ENCODE data around the gene USP34. TPM values are rescaled to one million over a fixed set of nuclear protein-coding genes. Genes with fewer than 3 reads are reported as not detected.

Gene USP34
- total and polyA plus RNA-seq, 2 of the 8 experiments (the other 6 are each of a cell fraction or from before 2014, with no cell fraction given): 56.7 to 91.7 TPM

DNA sequence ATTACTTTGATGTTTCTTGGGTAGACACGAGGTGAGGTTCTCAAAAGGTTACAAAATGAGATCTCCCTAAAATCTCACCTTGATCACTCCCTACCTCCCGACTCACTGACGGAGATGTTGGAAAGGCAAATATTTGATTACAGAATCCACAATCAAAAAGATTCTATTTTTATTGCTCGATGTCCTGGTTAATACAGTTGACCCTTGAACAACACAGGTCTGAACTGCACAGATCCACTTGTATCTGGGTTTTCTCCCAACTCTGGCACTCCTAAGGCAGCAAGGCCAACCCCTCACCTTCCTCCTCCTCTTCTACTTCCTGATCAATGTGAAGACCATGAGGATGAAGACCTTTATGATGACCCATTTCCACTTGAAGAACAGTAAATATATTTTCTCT lies 183.6 kb downstream of the USP34 start:
- Histone ChIP-seq H3K36me3 (ENCODE audit: control insufficient read depth in 2 of 4, insufficient read depth in 4 of 4, low read length in 3 of 4) (peaks cover 0 to 21% (median 2%) of the 10 kb centered on the region in 4 experiments; a peak in 2 of 8 replicates), H3K14ac (ENCODE audit: insufficient read length) (no peak overlapping the region), H3K23ac (ENCODE audit: insufficient read length) (no peak overlapping the region), H3K27me3 (replicated peaks in 1 of 4; ENCODE audit: control insufficient read depth in 3 of 4, extremely low read depth in 1 of 4, insufficient read depth in 3 of 4, low read length in 3 of 4) (peaks cover 0 to 1% (median 0%) of the 10 kb centered on the region in 4 experiments; a peak in 1 of 7 replicates), H3K79me1 (ENCODE audit: low read depth, low read length) (no peaks in the 10 kb centered on the region), H2AFZ (ENCODE audit: low read length) (no peak overlapping the region), H4K8ac (ENCODE audit: extremely low read depth, insufficient read depth, low read length) (no peak overlapping the region), H3K4me3 (ENCODE audit: extremely low read depth in 1 of 4, insufficient read depth in 2 of 4, low read depth in 3 of 4, low read length in 4 of 4) (no peak overlapping the region), H2AK5ac (ENCODE audit: low read depth, low read length) (no peak overlapping the region), H4K91ac (replicated peaks; ENCODE audit: insufficient read length, low read length) (no peak overlapping the region), H3K9me3 (ENCODE audit: insufficient read depth in 2 of 2, low read depth in 1 of 2, low read length in 1 of 2) (no peaks in the 10 kb centered on the region), H2BK120ac (replicated peaks; ENCODE audit: low read depth, low read length) (no peak overlapping the region), H3K23me2 (ENCODE audit: low read depth, low read length) (no peaks in the 10 kb centered on the region), H3K79me2 (ENCODE audit: control insufficient read depth in 1 of 2, insufficient read depth in 2 of 2, low read length in 2 of 2) (no peaks in the 10 kb centered on the region), H2BK15ac (ENCODE audit: low read length) (no peak overlapping the region), H4K20me1 (replicated peaks in 1 of 2; ENCODE audit: control insufficient read depth in 1 of 2, insufficient read depth in 2 of 2, low read length in 2 of 2) (no peaks in the 10 kb centered on the region), H3K4me1 (replicated peaks in 1 of 4; ENCODE audit: control insufficient read depth in 3 of 4, insufficient read depth in 4 of 4, low read length in 3 of 4) (no peaks in the 10 kb centered on the region), H2BK20ac (ENCODE audit: low read length) (no peak overlapping the region), H3K4me2 (ENCODE audit: insufficient read depth in 1 of 2, low read depth in 2 of 2, low read length in 2 of 2) (no peak overlapping the region), H3K56ac (replicated peaks; ENCODE audit: insufficient read length, low read depth, low read length) (no peak overlapping the region), H2BK5ac (ENCODE audit: low read depth, low read length) (no peak overlapping the region), H2BK12ac (ENCODE audit: low read depth, low read length) (no peak overlapping the region), H3K27ac (ENCODE audit: low read depth, low read length) (no peak overlapping the region), H3K4ac (replicated peaks; ENCODE audit: insufficient read length, low read depth, low read length) (no peak overlapping the region), H4K5ac (ENCODE audit: insufficient read length, low read depth, low read length) (no peak overlapping the region), H3K18ac (ENCODE audit: extremely low read depth, low read length) (no peak overlapping the region), H3K9ac (replicated peaks in 1 of 4; ENCODE audit: extremely low read depth in 1 of 4, low read depth in 3 of 4, low read length in 3 of 4) (no peak overlapping the region)
- TF ChIP-seq TBP (IDR thresholded peaks at IDR 0.05; ENCODE audit: low read depth, low read length) (no peak), SP1 (IDR thresholded peaks at IDR 0.05; ENCODE audit: low read depth, low read length) (no peak), TAF7 (optimal IDR thresholded peaks at IDR 0.05; ENCODE audit: borderline replicate concordance, low read depth, low read length) (no peak), CHD1 (IDR thresholded peaks at IDR 0.05; ENCODE audit: low read depth, low read length) (no peak)
- CTCF ChIA-PET (ENCODE audit: partially characterized antibody): interaction anchor here (0.6 to 1.1 kb wide), 2 partner anchors 201 to 543 kb away, joined by 3 to 5 read pairs; no protein-coding TSS in a partner anchor
- FAIRE-seq (no peak), DNase-seq (ENCODE audit: low read depth in 1 of 2, low spot score in 2 of 2) (no peak)
- WGBS, 2 experiments (ENCODE audit: extremely low coverage in 1 of 2, insufficient coverage in 1 of 2, insufficient read length in 1 of 2, insufficient replicate concordance in 2 of 2, low coverage in 1 of 2, low lambda C conversion rate in 2 of 2, missing lambda C conversion rate in 1 of 2): 97% methylated on average over 4 of the region's 4 CpGs; no CpG with 5 or more reads in 1 of the 2 experiments
- POLR2A ChIA-PET (ENCODE audit: partially characterized antibody): no interaction called here

All from H1 (cell line).